Fibroblast of villous mesenchyme (primary cell): Measurements from ENCODE around the gene WIF1. TPM values are rescaled to one million over a fixed set of nuclear protein-coding genes. Genes with fewer than 3 reads are reported as not detected.

Source experiments
- DNase-seq: peaks from one replicate; pipeline ENCODE4 v3.0.0-alpha.2; 2010; ENCODE audit warnings: low read depth
- H3K4me3 ChIP-seq: 2 replicates; pipeline ENCODE4 v1.5.1; 2011; ENCODE audit warnings: low read depth, mild to moderate bottlenecking, low read length
- total RNA-seq: library from RNA; depleted of rRNA; stranded (reverse); fragments of >200 nt; gene quantifications from 2 replicates; pipeline ENCODE4 v1.2.3, GENCODE V29; 2012
- TF ChIP-seq, protein P1 (sequence below): IDR thresholded peaks from 2 replicates; pipeline ENCODE4 v1.5.1; 2012; ENCODE audit warnings: low read depth, mild to moderate bottlenecking, low read length; ENCODE audit not compliant: insufficient read depth

Gene WIF1, protein sequence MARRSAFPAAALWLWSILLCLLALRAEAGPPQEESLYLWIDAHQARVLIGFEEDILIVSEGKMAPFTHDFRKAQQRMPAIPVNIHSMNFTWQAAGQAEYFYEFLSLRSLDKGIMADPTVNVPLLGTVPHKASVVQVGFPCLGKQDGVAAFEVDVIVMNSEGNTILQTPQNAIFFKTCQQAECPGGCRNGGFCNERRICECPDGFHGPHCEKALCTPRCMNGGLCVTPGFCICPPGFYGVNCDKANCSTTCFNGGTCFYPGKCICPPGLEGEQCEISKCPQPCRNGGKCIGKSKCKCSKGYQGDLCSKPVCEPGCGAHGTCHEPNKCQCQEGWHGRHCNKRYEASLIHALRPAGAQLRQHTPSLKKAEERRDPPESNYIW
- total RNA-seq = not detected in 2 replicates

DNA sequence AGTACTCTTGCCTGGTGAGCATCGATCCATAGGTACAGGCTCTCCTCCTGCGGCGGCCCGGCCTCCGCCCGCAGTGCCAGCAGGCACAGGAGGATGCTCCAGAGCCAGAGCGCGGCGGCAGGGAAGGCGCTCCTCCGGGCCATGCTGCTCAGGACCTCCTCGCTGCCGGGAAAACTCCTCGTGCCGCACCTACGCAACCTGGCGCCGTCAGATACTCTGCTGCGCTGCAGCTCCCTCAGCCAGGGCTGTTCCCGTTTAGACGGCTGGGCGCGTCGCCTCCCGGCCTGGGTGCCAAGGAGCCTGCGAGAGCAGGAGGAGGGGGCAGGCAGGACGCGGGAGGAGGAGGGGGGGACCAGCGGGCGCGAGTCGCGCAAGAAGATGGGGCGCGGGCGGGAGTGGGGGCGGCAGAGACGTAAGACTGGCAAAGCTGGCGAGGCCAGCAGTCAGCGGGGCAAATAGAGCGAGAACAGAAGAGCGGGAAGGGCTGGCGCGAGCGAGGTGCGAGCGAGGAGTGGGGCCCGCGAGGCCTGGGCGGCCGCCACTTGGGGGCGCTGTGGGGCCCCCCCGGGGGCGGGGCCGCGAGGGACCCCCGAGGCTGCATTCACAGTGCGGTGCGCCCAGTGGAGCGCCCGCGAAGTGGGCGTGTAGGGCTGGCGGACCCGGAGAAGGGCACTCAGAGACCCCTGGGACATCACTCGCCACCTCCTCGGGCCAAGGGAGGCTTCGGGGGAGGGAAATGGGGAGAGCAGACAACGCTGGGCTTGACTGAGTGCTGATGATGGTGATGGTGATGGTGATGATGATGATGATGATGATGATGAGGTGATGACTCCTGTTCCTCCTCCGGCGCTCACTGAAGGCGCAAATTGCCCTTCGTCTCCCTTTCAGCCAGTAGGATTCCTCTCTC lies at the start of gene WIF1:
Gene WIF1, minus strand, starts transcription at position 257 of the 907 bp plus-strand sequence. Its CDS starts 114 bp downstream, at position 143.
- no peak for DNase-seq

GRCh38 chr12:65170209-65170881 lies 49.2 kb upstream of the WIF1 start:
- TF ChIP-seq, protein P1, sequence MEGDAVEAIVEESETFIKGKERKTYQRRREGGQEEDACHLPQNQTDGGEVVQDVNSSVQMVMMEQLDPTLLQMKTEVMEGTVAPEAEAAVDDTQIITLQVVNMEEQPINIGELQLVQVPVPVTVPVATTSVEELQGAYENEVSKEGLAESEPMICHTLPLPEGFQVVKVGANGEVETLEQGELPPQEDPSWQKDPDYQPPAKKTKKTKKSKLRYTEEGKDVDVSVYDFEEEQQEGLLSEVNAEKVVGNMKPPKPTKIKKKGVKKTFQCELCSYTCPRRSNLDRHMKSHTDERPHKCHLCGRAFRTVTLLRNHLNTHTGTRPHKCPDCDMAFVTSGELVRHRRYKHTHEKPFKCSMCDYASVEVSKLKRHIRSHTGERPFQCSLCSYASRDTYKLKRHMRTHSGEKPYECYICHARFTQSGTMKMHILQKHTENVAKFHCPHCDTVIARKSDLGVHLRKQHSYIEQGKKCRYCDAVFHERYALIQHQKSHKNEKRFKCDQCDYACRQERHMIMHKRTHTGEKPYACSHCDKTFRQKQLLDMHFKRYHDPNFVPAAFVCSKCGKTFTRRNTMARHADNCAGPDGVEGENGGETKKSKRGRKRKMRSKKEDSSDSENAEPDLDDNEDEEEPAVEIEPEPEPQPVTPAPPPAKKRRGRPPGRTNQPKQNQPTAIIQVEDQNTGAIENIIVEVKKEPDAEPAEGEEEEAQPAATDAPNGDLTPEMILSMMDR = no peak
- DNase-seq = peak; percentile 62
- H3K4me3 ChIP-seq = peak overlapping the region; percentile 85

More for the DNA sequence above, at the start of gene WIF1:
- peak within 1 kb of the TSS; percentile 12 for H3K4me3 ChIP-seq
- TF ChIP-seq, protein P1 = peak; percentile 25

GRCh38 chr12:65169320-65170208 lies 48.5 kb upstream of the WIF1 start, which contains the start of gene LEMD3:
Gene LEMD3 (plus strand): TSS chr12:65169583. CDS start chr12:65169597, 14 bp downstream.
- peak within 1 kb of the TSS; percentile 85 for H3K4me3 ChIP-seq
- TF ChIP-seq, protein P1 = no peak
- peak; percentile 91 for DNase-seq

DNA sequence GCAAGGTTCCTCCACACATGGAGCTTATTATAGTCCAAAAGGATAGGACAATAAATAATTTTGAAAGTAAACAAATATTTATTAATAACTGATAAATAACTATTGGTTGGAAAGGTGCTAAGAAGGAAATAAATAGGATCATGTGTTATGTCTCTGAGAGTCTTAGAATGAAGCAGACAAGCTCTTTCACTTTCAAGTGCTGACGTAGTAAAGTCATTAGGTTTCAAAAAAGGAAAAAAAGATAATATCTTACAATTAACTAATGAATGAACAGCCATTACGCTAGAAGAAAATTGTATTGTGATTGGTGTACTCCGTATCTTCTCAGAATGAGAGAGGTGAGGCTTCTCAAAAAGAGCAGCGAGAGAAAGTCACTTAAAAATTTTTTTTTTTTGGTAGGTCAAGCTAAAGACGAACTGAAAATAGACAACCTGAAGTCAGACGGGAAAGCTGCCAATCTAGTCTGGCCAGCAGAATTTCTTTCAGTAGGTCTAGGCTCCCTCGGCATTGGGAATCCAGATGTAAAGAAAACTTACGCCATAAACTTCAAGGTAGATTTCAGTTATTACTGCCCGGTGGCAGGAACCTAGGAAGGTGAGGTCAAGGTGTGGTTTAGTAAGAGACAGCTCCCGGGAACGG lies 47.7 kb upstream of the WIF1 start:
- peak overlapping the region; percentile 85 for H3K4me3 ChIP-seq
- TF ChIP-seq, protein P1 = no peak
- no peak for DNase-seq

DNA sequence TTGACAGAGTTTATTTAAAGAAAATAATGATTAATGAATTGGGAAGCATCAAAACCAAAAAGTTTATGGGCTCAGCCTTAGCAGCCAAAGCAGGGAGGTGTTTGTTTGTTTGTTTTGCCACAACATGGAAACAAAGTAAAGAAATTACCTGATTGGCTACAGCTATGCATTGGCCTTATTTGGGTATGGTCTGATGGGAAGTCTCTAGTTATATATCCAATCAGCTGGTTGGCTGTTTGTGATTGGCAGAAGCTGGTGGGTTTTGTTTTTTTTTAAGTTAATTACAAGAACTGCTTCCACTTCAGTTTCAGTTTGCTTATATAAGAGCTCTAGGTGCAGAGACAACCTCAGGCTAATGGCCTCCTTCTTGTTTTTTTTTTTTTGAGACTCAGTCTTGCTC lies 43.7 kb upstream of the WIF1 start:
- no peak for DNase-seq
- TF ChIP-seq, protein P1 = no peak
- H3K4me3 ChIP-seq = no peak overlapping the region
